Glutamatergic neuron (in vitro differentiated cells): ENCODE measurements around the gene BCAS4. TPM values are rescaled to one million over a fixed set of nuclear protein-coding genes. Genes with fewer than 3 reads are reported as not detected.

ENCODE experiments used
- DNase-seq: peaks from one replicate; pipeline ENCODE4 v3.0.0; 2022
- H3K27ac Mint-ChIP-seq: one replicate; pipeline ENCODE4 v1.8.0; 2020; ENCODE audit warnings: mild to moderate bottlenecking, mixed read lengths, inconsistent platforms; ENCODE audit not compliant: unreplicated experiment
- H3K27me3 Mint-ChIP-seq: one replicate; pipeline ENCODE4 v1.8.0; 2020; ENCODE audit warnings: mild to moderate bottlenecking, moderate library complexity, mixed read lengths, inconsistent platforms; ENCODE audit not compliant: unreplicated experiment
- H3K36me3 Mint-ChIP-seq: one replicate; pipeline ENCODE4 v1.8.0; 2020; ENCODE audit warnings: mild to moderate bottlenecking, mixed read lengths, inconsistent platforms; ENCODE audit not compliant: unreplicated experiment
- H3K4me1 Mint-ChIP-seq: one replicate; pipeline ENCODE4 v1.8.0; 2020; ENCODE audit warnings: mild to moderate bottlenecking, low read depth, mixed read lengths, inconsistent platforms; ENCODE audit not compliant: unreplicated experiment
- H3K4me3 Mint-ChIP-seq: one replicate; pipeline ENCODE4 v1.8.0; 2020; ENCODE audit warnings: mild to moderate bottlenecking, mixed read lengths, inconsistent platforms; ENCODE audit not compliant: unreplicated experiment
- H3K9me3 Mint-ChIP-seq: one replicate; pipeline ENCODE4 v1.8.0; 2020; ENCODE audit warnings: mild to moderate bottlenecking, moderate library complexity, mixed read lengths, inconsistent platforms; ENCODE audit not compliant: unreplicated experiment
- CTCF ChIP-seq: fragments of 200-600 bp; sonication (generic); IDR thresholded peaks from one replicate; pipeline ENCODE4 v1.5.0; 2021; ENCODE audit not compliant: partially characterized antibody, unreplicated experiment
- total RNA-seq: library from RNA; stranded (reverse); fragmentation: NEBNext Ultra II Directional; extraction: Animal tissue kit (Norgen Biotek cat#: 25700); gene quantifications from one replicate; pipeline ENCODE4 v1.2.1, GENCODE V29; 2021; ENCODE audit not compliant: unreplicated experiment

The BCAS4 gene
- total RNA-seq, 1 donor from 2014 or later = 5.5 TPM

DNA sequence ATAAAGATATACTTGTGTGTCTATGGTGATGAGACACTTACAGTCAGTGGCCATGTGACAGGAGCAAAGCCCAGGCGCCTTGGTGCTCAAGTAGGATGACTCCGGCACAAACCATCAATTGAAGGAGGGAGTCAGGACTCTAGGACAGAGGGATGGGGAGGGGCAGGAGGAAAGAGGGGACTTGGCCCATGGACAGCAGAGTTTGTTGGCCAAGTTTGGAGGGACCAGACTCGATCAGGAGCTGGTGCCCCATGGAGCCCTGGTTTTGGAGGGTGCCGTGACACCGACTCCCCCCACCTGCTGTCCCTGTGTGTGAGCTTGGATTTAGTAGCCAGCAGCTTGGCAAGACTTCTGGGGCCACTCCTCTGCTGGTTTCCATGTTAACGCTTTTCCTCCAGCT lies 70.3 kb downstream of the BCAS4 start:
- Mint-ChIP-seq H3K4me3 (no peak overlapping the region), H3K27ac (no peak overlapping the region), H3K27me3 (no peaks in the 10 kb centered on the region), H3K36me3 (no peaks in the 10 kb centered on the region), H3K9me3 (peaks cover 8% of the 10 kb centered on the region), H3K4me1 (peaks cover 3% of the 10 kb centered on the region)
- no peak for TF ChIP-seq CTCF
- no peak for DNase-seq

DNA sequence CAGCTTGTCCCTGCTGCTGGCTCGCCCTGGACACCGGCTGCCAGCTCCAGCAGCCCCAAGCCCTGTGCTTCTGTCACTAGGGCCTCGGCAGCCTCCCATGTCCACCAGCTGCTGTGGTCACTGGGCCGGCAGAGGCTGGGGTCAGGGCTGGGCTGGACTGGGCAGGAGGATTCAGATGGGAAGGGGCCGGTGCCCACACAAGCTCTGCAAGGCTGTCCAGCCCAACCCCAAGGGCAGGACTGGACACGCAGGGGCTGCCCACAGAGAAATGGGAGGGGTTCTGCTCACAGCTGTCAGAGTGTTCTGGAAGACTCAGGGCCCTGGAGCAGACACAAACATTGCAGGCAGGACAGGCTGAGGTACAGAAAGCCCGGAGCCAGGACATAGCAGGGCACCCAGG lies 70.7 kb downstream of the BCAS4 start:
- DNase-seq = peak; percentile 36
- no peak overlapping the region for H3K27ac Mint-ChIP-seq
- H3K36me3 Mint-ChIP-seq = no peaks in the 10 kb centered on the region
- TF ChIP-seq CTCF = no peak
- peaks cover 3% of the 10 kb centered on the region for H3K4me1 Mint-ChIP-seq
- no peak overlapping the region for H3K4me3 Mint-ChIP-seq
- H3K9me3 Mint-ChIP-seq = peaks cover 8% of the 10 kb centered on the region
- H3K27me3 Mint-ChIP-seq = no peaks in the 10 kb centered on the region

- Mint-ChIP-seq H3K4me1 (peaks cover 7% of the 10 kb centered on the region), H3K27me3 (no peaks in the 10 kb centered on the region), H3K9me3 (peaks cover 8% of the 10 kb centered on the region), H3K36me3 (no peaks in the 10 kb centered on the region), H3K4me3 (no peak overlapping the region), H3K27ac (no peak overlapping the region)
- DNase-seq = no peak
- no peak for TF ChIP-seq CTCF
Observed at GRCh38 chr20:50866036-50866685, 71.3 kb downstream of the BCAS4 start.

GRCh38 chr20:50866831-50867230 lies 72.0 kb downstream of the BCAS4 start:
- Mint-ChIP-seq H3K27me3 (peaks cover 4% of the 10 kb centered on the region), H3K4me1 (peaks cover 13% of the 10 kb centered on the region), H3K9me3 (peaks cover 11% of the 10 kb centered on the region), H3K4me3 (no peak overlapping the region), H3K36me3 (no peaks in the 10 kb centered on the region), H3K27ac (no peak overlapping the region)
- no peak for DNase-seq
- TF ChIP-seq CTCF = no peak

DNA sequence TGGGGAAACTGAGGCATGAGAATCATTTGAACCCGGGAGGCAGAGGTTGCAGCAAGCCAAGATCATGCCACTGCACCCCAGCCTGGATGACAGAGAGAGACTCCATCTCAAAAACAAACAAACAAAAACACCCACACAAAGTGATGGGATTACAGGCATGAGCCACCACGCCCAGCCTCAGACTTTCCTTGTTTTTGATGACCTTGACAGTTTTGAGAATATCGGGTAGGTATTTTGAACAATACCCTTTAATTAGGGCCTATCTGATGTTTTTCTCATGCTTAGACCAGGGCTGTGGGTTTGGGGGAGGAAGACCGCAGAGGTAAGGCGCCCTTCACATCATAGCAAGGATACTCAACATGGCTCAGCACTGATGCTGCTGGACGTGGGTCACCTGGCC lies 72.9 kb downstream of the BCAS4 start:
- Mint-ChIP-seq H3K4me3 (no peak overlapping the region), H3K4me1 (peaks cover 18% of the 10 kb centered on the region), H3K9me3 (peaks cover 14% of the 10 kb centered on the region), H3K36me3 (no peaks in the 10 kb centered on the region), H3K27ac (no peak overlapping the region), H3K27me3 (peaks cover 8% of the 10 kb centered on the region)
- no peak for DNase-seq
- TF ChIP-seq CTCF = no peak
